CD14-positive monocyte (primary cell): ENCODE data around the gene CHP2. TPM values are rescaled to one million over a fixed set of nuclear protein-coding genes. Genes with fewer than 3 reads are reported as not detected.

Experiments
- DNase-seq, 3 donors: peaks; one replicate each; pipeline ENCODE4 v3.0.0-alpha.2; 2011 to 2022
- H2AFZ ChIP-seq: 2 replicates; pipeline ENCODE4 v1.6.0; 2012; ENCODE audit warnings: mild to moderate bottlenecking, low read depth, low read length, inconsistent platforms; ENCODE audit not compliant: insufficient read depth, poor library complexity, severe bottlenecking
- H3K27ac ChIP-seq, 2 donors: 1 replicate in 1 of 2; 2 replicates in 1 of 2; pipeline ENCODE4 v1.5.1; 2012 to 2013; ENCODE audit warnings: low read length in 2 of 2, control low read depth in 1 of 2, inconsistent platforms in 1 of 2, low read depth in 1 of 2, mild to moderate bottlenecking in 1 of 2
- H3K27me3 ChIP-seq, 2 donors: one replicate each; pipeline versions ENCODE4 v1.6.0 to v1.6.1; 2011 to 2013; ENCODE audit warnings: low read length in 2 of 2; ENCODE audit not compliant: control insufficient read depth in 2 of 2, insufficient read depth in 2 of 2
- H3K36me3 ChIP-seq, 2 donors: replicated peaks in 1 of 2; 1 replicate in 1 of 2; 2 replicates in 1 of 2; pipeline versions ENCODE4 v1.5.1 to v1.6.1; 2012 to 2013; ENCODE audit warnings: low read length in 2 of 2, control low read depth in 1 of 2, inconsistent platforms in 1 of 2, mild to moderate bottlenecking in 1 of 2; ENCODE audit not compliant: insufficient read depth in 2 of 2, control insufficient read depth in 1 of 2
- H3K4me1 ChIP-seq, 2 donors: 1 replicate in 1 of 2; 2 replicates in 1 of 2; pipeline versions ENCODE4 v1.5.1 to v1.6.1; 2012 to 2013; ENCODE audit warnings: low read length in 2 of 2, control low read depth in 1 of 2, inconsistent platforms in 1 of 2, mild to moderate bottlenecking in 1 of 2, moderate library complexity in 1 of 2; ENCODE audit not compliant: insufficient read depth in 2 of 2, control insufficient read depth in 1 of 2
- H3K4me2 ChIP-seq: replicated peaks from 2 replicates; pipeline ENCODE3; 2012; ENCODE audit warnings: low read length, moderate library complexity, mild to moderate bottlenecking; ENCODE audit not compliant: poor library complexity, severe bottlenecking; ENCODE audit errors: extremely low read depth
- H3K4me3 ChIP-seq, 3 experiments: fragments of 200-600 bp in 1 of 3; sonication (generic) in 1 of 3; replicated peaks in 1 of 3; 1 replicate in 2 of 3; 2 replicates in 1 of 3; pipeline ENCODE4 v1.5.1; 2011 to 2013; ENCODE audit warnings: low read length in 3 of 3, mild to moderate bottlenecking in 3 of 3, control low read depth in 2 of 3, low read depth in 2 of 3, inconsistent platforms in 1 of 3, moderate library complexity in 1 of 3
- H3K79me2 ChIP-seq: 2 replicates; pipeline ENCODE4 v1.6.0; 2012; ENCODE audit warnings: mild to moderate bottlenecking, control low read depth, inconsistent platforms, low read length, moderate library complexity; ENCODE audit not compliant: insufficient read depth
- H3K9ac ChIP-seq: 2 replicates; pipeline ENCODE4 v1.6.0; 2017; ENCODE audit warnings: low read length, mild to moderate bottlenecking; ENCODE audit not compliant: insufficient read depth, poor library complexity, severe bottlenecking
- H3K9me3 ChIP-seq, 2 donors: replicated peaks in 1 of 2; 1 replicate in 1 of 2; 2 replicates in 1 of 2; pipeline versions ENCODE4 v1.5.1 to v1.6.1; 2012 to 2013; ENCODE audit warnings: low read length in 2 of 2, control low read depth in 1 of 2; ENCODE audit not compliant: control insufficient read depth in 1 of 2, insufficient read depth in 1 of 2
- H4K20me1 ChIP-seq: 2 replicates; pipeline ENCODE4 v1.6.0; 2012; ENCODE audit warnings: mild to moderate bottlenecking, low read length, control low read depth, moderate library complexity; ENCODE audit not compliant: insufficient read depth
- H3K27ac Mint-ChIP-seq, 7 donors: one replicate each; pipeline ENCODE4 v1.8.0; 2020; ENCODE audit warnings: mild to moderate bottlenecking in 7 of 7, mixed read lengths in 7 of 7, moderate library complexity in 6 of 7, inconsistent platforms in 2 of 7
- H3K27me3 Mint-ChIP-seq, 3 donors: one replicate each; pipeline ENCODE4 v1.8.0; 2021 to 2022; ENCODE audit warnings: low read depth in 3 of 3, mild to moderate bottlenecking in 3 of 3, mixed read lengths in 3 of 3, moderate library complexity in 3 of 3, inconsistent platforms in 1 of 3
- H3K36me3 Mint-ChIP-seq, 2 donors: one replicate each; pipeline ENCODE4 v1.8.0; 2020; ENCODE audit warnings: mixed read lengths in 2 of 2, inconsistent platforms in 1 of 2, mild to moderate bottlenecking in 1 of 2
- H3K4me1 Mint-ChIP-seq: one replicate; pipeline ENCODE4 v1.8.0; 2020; ENCODE audit warnings: mild to moderate bottlenecking, mixed read lengths
- H3K4me3 Mint-ChIP-seq, 2 donors: one replicate each; pipeline ENCODE4 v1.8.0; 2020; ENCODE audit warnings: mild to moderate bottlenecking in 2 of 2, mixed read lengths in 2 of 2, moderate library complexity in 1 of 2
- H3K9me3 Mint-ChIP-seq, 7 donors: one replicate each; pipeline ENCODE4 v1.8.0; 2020 to 2022; ENCODE audit warnings: mixed read lengths in 7 of 7, mild to moderate bottlenecking in 6 of 7, moderate library complexity in 6 of 7, inconsistent platforms in 2 of 7
- WGBS: methylation state at CpG from one replicate; pipeline ENCODE4 v1.1.5; 2013; ENCODE audit warnings: missing lambda C conversion rate; ENCODE audit not compliant: insufficient coverage; 5-methylcytosine and 5-hydroxymethylcytosine counted together
- intact Hi-C, 2 donors: fragments of 100-400 bp; cut with micrococcal nuclease; formaldehyde crosslinking; loops; one replicate each; pipeline versions ENCODE4 v1.15.0 to v1.15.1; 2023
- polyA plus RNA-seq, 3 donors: library from polyadenylated mRNA; depleted of rRNA in 1 of 3; unstranded in 2 of 3; stranded (reverse) in 1 of 3; fragments of 300-500 nt in 2 of 3; fragments of >200 nt in 1 of 3; fragmentation: Illumina TruSeq in 2 of 3; gene quantifications; 1 replicate in 2 of 3; 2 replicates in 1 of 3; pipeline ENCODE4 v1.2.3, GENCODE V29; 2012 to 2021
- TF ChIP-seq, protein P1 (sequence below): fragments of 200-600 bp; IDR thresholded peaks from one replicate; pipeline ENCODE4 v1.8.0; 2022; ENCODE audit warnings: antibody characterized with exemption, mild to moderate bottlenecking

CHP2 gene
- polyA plus RNA-seq, 3 donors, result not detected

DNA sequence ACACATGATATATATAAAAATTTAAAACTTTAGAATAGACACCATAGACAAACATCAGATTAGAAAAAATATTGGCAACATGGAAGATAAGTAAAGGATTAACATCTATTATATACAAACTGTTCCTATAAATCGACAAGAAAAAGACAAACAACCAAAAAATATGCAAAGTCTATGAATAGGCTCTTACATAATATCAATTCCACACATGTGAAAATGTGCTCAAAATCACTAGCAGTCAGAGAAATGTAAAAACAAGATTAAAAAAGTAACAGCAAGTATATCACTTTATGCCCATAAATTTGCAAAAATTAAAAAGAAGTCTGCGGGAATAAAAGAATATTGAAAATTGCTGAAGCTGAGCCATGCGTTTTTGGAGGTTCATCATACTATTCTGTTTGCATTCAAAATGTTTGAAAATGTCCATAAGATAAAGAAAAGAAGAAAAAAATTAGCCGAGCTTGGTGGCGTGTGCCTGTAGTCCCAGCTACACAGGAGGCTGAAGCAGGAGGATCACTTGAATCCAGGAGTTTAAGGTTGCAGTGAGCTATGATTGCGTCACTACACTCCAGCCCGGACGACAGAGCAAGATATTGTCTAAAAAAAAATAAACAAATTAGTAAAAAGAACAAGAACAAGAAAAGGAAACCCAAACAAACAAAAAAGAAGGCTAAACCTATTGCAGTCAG lies 30.6 kb upstream of the CHP2 start:
- Mint-ChIP-seq H3K36me3 (no peaks in the 10 kb centered on the region), H3K4me3 (no peak overlapping the region), H3K27ac (no peak overlapping the region), H3K27me3 (peaks cover 2 to 4% (median 3%) of the 10 kb centered on the region in 3 donors), H3K9me3 (peaks cover 6 to 21% (median 17%) of the 10 kb centered on the region in 7 donors), H3K4me1 (peaks cover 4% of the 10 kb centered on the region)
- TF ChIP-seq, protein P1, sequence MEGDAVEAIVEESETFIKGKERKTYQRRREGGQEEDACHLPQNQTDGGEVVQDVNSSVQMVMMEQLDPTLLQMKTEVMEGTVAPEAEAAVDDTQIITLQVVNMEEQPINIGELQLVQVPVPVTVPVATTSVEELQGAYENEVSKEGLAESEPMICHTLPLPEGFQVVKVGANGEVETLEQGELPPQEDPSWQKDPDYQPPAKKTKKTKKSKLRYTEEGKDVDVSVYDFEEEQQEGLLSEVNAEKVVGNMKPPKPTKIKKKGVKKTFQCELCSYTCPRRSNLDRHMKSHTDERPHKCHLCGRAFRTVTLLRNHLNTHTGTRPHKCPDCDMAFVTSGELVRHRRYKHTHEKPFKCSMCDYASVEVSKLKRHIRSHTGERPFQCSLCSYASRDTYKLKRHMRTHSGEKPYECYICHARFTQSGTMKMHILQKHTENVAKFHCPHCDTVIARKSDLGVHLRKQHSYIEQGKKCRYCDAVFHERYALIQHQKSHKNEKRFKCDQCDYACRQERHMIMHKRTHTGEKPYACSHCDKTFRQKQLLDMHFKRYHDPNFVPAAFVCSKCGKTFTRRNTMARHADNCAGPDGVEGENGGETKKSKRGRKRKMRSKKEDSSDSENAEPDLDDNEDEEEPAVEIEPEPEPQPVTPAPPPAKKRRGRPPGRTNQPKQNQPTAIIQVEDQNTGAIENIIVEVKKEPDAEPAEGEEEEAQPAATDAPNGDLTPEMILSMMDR, result no peak
- no peaks in the 10 kb centered on the region for H3K36me3 ChIP-seq
- H2AFZ ChIP-seq, result no peak overlapping the region
- H3K4me1 ChIP-seq, result no peaks in the 10 kb centered on the region
- H3K9me3 ChIP-seq, result peaks cover 10 to 13% of the 10 kb centered on the region in 2 donors
- peaks cover 0 to 2% of the 10 kb centered on the region in 2 donors for H3K27me3 ChIP-seq
- WGBS, result 97% methylated on average over 4 of the region's 8 CpGs
- H3K27ac ChIP-seq, result no peak overlapping the region
- H3K79me2 ChIP-seq, result no peaks in the 10 kb centered on the region
- H3K4me3 ChIP-seq, result no peak overlapping the region
- H3K9ac ChIP-seq, result no peak overlapping the region
- no peak for DNase-seq
- H4K20me1 ChIP-seq, result no peaks in the 10 kb centered on the region
- H3K4me2 ChIP-seq, result no peak overlapping the region
- intact Hi-C loops, result no loop called here

DNA sequence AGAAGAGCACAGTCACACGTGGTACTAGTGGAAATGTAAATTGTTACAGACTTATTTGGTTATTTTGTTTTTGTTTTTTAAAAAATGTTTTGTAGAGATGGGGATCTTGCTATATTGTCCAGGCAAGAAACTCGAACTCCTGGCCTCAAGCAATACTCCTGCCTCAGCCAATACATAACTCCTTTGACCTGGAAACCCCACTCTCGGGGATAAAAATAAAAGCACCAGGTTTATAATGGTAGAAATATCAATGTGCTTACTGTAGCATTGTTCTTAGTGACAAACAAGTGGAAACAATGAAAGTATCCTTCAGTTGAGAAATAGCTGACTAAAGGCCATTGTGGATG lies 30.1 kb upstream of the CHP2 start:
- H3K4me1 ChIP-seq, result peaks cover 0 to 3% of the 10 kb centered on the region in 2 donors

More for the DNA sequence above, 30.1 kb upstream of the CHP2 start:
- Histone ChIP-seq H2AFZ (no peak overlapping the region), H3K79me2 (no peaks in the 10 kb centered on the region), H3K36me3 (no peaks in the 10 kb centered on the region), H3K4me3 (no peak overlapping the region), H3K9ac (no peak overlapping the region), H3K9me3 (peaks cover 10 to 13% of the 10 kb centered on the region in 2 donors), H3K27ac (no peak overlapping the region), H3K4me2 (no peak overlapping the region), H4K20me1 (no peaks in the 10 kb centered on the region), H3K27me3 (peaks cover 0 to 2% of the 10 kb centered on the region in 2 donors)
- Mint-ChIP-seq H3K27me3 (peaks cover 2 to 3% (median 2%) of the 10 kb centered on the region in 3 donors), H3K4me1 (peaks cover 6% of the 10 kb centered on the region), H3K36me3 (no peaks in the 10 kb centered on the region), H3K27ac (no peak overlapping the region), H3K9me3 (peaks cover 6 to 21% (median 17%) of the 10 kb centered on the region in 7 donors), H3K4me3 (no peak overlapping the region)
- TF ChIP-seq, protein P1, result no peak
- intact Hi-C loops, result no loop called here
- DNase-seq, result no peak
- no CpG with 5 or more reads among the region's 3 CpGs for WGBS
